Activated CD8-positive, alpha-beta memory T cell treated with anti-CD3 and anti-CD28 coated beads, Interleukin-2, amount 50 U/mL, for 4 hours (primary cell): ENCODE results near the gene CACNA1C.

Experiments used
- DNase-seq: peaks from one replicate; pipeline ENCODE4 v3.0.0-alpha.2; 2020

The CACNA1C gene

DNA sequence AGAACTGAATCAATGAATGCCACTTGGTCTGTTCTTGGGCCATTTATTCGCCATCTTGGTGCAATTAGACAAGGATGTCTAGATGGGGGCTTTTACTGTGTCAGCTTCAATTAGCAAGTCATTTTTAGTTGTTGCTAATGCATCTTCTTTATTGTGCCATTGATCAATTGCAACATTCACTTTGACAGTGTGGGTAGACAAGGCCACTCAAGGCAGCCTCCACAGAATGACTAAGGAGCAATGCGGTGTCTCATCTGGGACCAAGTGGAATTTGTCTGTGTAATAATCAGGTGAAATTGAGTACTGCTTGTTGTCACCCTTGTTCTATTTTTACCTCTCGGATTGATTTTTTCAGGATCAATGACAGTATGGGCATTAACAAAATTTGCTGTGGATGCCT is 275.9 kb downstream of the CACNA1C start:
- no peak for DNase-seq

DNA sequence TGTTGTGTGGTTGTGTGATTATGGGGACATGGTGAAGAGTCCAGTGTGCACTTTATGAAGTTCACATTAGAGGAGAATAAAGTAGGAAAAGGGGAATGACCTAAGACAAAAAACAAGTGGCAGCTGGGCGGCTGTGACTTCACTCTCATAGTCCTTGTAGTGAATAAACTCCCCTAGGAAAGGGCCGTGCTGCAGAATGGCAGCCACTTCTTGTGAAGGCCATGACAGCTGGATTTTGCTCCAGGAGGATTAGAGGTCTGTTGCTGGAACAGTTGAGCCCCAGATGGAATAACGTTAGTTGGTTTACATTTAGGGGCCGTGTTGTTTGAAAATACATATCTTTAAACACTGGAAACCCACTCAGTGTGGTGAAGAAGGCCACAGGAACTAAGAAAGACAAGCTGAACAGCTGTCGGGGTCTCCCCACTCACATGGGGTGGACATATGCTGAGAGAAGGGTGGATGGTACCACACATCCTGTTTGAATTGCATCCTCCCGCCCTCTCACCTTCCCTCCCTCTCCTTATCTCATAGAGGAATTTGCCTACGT is 276.9 kb downstream of the CACNA1C start:
- DNase-seq: no peak

DNA sequence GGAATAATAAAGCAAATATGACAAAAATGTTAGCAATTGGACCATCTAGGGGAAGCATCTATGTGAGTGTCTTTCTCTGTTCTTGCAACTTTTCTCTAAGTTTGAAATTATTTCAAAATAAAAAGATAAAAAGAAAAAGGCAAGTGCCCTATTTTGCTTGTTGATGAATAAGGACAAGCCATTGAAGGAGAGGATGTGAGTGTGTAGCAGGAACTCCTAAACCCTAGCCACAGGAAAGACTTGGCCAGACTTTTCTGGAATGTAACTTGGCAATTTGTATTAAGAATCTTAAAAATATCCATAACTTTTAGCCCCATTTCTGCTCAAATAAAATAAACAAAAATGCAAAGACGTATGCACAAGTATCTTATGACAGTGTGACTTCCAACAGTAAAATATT is 279.4 kb downstream of the CACNA1C start:
- no peak for DNase-seq

DNA sequence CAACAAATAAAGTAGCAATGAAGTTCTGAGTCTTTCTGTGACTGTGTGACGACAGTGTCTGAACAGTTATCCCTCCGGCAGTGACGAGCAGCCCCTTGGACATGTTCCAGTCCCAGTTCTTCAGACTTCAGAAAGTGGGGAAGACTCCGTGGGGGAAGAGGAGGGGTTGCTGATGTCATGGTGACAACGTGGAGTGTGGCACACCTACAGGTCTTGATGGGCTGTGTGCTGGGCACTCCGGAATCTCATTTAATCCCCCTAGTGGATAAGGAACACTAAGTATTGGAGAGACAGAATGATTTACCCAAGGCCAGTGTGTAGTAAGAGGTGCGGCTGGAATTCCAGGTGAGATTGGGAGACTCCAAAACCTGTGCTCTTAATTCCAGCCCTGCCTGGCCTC is 280.2 kb downstream of the CACNA1C start:
- DNase-seq: no peak

DNA sequence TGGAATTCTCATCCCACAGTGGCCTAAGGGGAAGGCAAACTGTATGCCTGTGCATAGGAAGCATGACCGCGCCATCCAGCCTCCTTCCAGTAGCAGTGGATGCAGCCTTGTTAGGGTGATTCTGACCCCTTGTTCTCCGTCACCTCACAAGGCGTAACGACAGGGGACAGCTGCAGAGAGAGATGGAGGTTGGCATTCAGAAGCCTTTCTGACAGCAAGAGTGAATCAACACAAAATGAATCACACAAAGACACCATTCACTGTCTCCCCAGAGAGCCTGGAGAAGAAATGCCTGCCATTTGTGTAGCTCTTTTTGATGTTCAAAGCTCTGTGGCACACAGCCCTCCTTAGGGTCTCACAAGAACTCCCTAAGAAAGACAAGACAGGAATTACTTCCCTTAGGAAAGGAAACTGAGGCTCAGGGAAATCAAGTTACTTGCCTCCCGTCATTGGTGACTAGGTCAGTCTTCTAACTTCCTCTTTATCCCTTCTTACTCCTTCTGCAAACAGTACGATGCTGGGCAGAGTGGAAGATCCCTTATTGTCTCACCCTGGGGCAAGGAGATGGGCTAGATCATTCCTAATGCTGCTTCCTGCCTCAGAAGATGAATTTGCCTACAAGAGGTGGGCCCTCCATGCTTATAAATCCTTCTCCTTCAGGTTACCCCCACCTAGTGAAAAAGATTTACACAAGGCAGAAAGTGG is 280.9 kb downstream of the CACNA1C start:
- DNase-seq: no peak

DNA sequence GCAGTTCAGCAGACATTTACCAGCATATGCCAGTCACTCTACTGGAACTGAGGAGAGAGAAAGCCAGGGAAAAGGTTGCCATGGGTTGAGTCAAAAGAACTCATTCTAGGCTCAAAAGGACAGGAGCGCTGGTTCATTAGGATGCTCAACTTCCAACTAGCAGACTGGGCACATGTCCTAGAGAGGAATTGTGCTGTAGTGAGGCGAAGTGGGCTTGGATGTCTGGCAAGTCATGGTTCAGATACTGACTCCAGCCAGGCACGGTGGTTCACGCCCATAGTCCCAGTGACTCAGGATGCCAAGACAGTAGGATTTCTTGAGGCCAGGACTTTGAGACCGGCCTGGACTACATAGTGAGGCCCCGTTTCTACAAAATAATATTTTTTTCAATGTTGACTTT is 281.5 kb downstream of the CACNA1C start:
- no peak for DNase-seq

DNA sequence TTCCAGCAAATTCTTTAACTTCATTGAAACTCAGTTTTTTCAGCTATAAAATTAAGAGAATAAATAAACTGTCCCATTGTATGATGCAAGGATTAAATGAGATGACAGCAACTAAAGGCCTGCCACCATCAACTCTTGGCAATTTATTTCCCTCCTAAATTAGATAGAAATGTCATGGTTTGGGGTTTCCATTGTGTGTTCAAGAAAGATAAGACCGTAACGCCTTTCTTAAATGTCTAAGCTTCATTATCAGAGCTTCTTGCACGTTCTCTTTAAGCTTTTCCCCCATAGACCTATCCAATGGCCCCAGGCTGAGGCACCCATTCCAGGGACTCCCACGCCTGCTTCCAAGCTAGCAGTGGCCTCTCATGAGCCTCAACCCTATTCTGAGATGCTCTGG is 281.9 kb downstream of the CACNA1C start:
- DNase-seq: no peak

DNA sequence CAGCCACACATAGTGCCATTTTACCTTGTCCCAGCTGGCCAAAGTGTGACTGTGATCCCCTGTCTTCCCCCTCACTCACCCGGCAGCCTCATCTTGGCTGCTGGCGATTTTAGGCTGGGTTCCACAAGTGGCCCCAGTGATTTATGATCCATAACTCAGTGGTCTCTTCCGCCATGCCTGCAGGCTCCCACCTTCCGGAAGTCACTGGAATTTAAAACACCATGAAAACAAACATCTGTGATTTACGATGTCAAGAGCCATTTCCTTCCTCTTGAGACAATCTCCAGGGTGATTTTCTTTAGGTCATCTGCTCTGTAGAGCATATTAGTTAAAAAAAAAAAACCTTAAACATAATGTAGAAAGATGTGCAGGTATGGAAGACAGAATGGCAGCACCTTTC is 282.3 kb downstream of the CACNA1C start:
- no peak for DNase-seq

DNA sequence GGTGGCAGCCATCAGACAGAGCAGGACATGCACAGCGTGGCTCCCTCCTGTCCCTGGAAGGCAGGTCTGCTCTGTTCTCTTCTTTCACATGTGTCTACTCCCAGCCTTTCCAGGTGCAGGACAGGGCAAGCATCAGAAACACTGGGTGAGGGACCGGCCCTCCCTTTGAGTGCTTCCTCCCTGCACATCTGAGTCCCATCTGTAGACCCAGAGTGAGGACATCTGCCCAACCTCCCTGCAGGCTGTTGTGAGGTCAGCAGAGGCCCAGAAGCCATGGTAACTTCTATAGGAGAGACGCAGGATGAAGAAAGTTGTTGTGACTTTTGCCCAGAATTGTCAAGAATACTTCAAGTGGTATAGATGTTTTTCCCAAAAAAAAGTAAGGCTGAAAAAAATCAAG is 282.7 kb downstream of the CACNA1C start:
- no peak for DNase-seq

DNA sequence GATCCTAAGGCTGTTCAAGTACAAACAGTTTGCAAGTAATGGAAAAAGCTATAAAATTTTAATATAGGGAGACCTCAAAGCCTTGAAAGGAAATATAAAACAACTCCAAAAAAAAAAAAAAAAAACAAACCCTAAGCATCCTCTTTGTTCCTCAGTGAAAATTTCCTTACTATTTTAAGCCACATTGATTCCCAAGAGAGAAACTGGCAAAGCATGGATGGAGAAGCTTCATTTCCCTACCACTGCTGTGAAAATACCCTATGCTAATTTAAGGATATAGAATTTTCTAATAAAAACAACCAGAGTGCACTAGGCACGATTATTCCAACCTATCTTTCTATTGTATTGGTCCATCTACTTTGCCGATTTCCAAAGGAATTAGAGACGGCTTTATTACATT is 283.1 kb downstream of the CACNA1C start:
- DNase-seq: no peak

DNA sequence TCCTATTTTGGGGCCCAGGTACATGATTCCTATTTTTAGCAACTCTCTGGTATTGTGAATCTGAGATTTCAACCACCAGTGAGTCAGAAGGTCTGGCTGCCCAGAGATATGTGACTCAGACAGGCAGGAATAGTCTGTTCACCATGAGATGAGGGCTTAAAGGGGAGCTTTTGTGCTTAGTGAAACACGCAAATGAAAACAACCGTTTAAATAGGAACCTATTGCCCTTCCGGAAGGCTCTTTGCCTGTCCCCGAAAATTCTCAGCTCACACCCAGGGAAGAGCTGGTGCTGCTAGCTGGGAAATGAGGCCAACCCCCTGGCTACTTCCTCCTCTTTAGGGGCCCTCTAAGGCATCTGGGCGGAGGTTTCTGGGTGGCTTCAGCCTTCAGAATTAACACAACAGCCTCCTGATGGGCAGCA is 283.6 kb downstream of the CACNA1C start:
- no peak for DNase-seq

DNA sequence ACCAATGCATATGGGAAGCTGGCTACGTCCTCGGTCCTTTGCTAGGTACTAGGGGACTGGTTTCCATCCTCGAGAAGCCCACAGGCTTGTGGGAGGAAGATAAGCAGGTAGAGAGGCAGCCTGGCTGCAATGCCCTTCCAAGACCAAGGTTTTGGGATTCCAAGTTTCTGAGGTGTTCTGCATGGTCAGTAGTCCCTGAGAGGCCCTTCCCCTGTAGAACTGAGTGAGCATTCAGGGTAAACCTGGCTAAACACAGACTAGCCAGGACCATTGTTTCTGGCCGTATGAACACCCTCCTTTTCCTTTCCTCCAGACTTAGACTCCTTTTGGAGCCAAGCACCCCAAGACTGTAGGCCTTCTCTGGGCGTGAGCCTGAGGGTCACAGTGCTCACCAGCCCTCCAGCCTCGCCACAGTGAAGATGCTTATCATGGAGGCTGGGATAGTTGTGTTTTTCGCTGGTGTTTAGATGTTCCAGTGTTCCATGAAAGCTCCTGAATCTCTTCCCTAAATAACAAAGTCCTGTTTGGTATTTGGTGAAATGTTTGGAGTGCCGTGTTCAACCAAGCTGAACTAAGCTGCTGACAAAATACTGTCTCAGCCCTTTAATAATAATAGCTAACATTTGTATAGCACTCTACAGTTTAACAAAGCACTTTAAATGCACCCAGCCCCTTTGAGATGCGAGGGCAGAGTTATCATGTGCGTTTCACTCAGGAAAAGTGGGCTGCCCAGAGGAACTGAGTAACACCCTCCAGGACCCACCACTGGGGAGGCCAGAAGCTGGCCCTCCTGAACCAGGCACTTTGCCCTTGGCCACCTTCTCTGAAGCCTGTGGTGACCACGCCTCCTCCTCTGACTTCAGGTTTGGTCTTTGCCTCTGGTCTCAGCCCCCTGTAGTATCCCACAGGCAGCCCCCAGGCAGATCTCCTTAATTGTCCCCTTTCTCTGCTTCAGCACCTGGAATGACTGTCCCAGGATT is 284.5 kb downstream of the CACNA1C start:
- no peak for DNase-seq

DNA sequence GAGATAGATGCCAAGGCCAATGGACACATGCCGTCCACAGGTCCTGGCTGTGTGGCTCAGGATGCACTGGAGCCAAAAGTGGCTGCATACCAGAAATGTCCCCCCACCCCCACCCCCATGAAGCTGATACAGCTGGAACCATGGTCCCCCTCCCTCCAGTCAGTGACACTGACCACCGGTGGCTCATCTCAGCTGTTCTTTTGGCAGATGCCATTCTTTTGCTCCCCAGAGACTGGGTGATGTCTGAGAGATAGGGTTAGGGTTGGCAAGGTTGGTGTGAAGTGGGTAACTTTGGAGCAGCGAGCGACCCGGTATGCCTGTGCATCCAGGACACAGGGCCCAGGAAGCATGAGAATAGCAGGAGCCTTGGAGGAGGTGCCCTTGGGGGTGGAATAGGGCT is 285.6 kb downstream of the CACNA1C start:
- DNase-seq: no peak

DNA sequence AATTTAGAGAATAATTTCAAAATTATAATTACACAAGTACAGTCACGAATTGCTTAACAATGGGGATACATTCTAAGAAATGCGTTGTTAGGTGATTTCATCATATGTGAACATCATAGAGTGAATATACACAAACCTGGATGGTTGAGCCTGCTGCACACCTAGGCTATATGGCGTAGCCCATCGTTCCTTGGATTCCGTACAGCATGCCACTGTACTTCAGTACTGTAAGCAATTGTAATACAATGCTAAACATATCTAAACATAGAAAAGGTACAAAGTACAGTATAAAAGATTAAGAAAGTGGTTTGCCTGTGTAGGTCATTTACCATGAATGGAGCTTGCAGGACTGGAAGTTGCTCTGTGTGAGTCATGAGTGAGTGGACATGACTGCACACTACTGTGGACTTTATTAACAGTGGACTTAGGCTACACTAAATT is 286.2 kb downstream of the CACNA1C start:
- DNase-seq: no peak

DNA sequence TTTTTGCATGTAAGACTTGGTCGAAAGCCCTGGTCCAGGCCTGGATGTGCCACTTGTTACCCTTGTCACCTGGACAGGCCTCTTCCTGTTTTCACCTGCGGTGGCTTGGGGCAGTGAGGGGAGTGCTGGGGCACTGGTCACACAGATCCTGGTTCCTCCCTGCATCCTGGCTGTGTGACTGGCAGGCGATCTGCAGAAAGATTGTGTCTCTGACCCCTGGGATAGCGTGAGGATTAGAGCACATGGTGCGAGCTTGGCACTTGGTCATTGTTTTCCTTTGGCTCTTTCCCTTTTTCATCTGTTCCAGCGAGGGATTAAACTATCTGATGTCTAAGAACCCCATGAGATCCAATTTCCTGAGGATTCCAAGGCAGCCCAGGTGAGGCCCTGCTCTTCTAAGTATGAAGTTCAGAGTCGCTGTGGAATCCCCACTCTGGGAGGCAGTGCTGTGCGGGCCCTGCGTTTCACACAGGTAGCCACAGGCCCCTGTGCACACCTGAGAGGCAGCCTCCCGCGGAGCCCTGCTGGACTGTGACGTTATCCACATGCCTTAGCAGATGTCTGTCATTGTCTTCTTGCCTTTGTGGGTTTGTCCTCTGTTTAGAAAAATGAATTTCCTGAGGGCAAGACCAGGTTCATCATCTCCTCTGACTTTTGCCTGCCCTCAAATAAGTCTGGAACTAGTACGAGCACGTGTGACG is 288.4 kb downstream of the CACNA1C start:
- DNase-seq: no peak

DNA sequence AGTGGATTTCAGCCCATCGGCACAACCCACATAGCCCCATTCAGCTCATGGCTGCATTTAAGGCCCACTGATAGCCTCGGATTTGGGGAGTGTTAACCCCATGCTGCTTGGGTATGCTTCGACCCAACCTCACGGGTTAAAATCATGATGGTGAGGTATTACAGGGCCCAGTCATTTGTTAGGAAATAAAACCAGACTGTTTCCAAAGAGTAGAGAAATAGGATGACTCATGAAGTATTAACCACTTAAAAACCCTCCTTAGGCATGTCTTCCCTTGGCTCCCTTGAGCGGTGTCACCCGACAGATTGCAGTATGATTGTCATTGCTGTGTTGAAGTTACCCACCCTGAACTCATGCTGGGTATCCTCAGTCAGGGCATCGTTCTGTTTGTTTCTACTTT is 289.1 kb downstream of the CACNA1C start:
- no peak for DNase-seq

DNA sequence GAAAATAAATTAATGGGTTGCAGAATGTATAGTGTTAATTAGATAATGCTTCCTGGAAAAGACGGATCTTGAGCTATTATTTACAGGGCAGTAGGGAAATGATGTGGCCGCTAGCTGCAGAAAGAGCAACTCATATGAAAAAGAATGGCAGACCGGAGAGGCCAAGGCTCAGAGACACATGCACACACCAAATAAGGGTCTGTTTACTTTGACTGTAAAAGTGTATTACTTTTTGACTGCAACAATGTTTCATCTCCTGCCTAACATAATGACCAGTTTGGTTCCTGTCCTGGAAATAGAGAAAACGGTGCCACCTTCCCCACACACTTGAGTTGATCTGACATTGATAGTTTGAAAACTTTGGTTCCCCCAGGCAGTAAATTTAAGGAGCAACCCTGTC is 290.9 kb downstream of the CACNA1C start:
- DNase-seq: no peak

DNA sequence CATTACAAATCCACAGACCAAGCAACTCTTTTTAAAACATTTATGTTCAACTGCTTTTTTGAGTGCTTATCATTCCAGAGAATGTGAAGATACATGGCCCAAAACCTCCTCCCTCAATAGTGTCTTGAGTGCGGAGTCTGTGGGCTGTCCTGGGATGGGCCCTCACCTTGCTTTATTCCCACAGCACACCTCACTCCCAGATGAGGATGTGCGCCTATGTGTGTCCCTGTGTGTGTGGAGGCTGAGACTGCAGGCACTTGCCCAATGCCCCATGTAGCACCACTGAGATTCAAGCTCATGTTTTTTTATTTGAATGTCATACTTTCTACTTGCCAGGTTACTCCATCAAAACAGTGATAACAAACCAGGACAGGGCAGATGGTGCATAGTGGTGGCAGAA is 291.7 kb downstream of the CACNA1C start:
- DNase-seq: no peak

DNA sequence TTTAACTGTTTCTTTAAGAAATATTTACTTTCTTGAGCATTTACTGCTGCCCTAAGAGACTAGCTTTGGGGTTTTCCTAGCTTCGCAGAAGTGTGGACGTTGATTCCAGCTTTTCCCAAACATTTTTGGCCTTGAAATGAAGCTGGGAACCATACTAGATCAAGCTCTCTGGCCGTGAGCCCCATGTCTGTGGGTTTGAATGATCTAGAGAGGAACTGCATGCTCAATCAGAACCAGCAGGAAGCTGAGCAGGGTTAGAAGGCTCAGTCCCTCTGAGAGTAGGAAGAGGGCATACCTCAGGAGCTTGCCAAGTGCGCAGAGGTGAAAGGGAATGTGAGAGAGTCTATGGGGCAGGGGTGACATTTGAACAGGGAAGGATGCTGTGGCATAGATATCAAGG is 292.1 kb downstream of the CACNA1C start:
- DNase-seq: no peak

DNA sequence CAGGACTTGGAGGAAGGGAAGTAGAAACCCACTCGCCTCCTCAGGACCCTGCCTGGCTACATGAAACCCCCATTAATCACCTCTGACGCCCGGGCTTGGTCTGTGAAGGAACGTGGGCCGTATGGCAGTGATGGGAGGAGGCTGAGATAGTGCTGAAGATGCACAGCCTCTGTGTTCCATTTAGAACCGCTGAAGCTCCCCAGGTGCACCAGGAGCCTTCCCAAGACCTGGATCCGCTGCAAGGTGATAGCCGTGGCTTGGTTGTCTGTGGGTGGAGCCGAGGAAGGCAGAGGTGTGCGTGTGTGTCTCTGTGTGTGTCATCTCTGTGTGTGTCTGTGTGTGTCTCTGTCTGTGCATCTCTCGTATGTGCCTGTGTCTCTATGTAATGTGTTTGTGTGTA is 293.1 kb downstream of the CACNA1C start:
- DNase-seq: no peak

DNA sequence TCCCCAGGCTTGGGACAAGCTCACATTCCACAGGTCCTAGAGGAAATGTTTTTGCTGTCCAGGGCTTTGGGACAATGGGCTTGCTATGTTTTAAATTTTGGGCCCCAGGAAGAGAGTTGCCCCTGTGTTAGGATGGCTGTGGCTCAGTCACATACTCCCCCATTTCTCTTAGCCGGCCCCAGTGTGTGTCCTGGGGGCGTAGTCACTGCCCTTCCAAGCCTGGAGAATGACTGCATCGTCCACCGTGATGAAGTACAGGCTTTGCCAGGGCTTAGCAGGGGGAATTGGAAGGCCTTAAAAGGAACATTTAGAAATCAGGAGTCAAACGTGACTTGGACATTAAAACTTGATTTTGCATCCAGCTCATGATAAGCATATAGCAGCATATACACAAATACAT is 293.6 kb downstream of the CACNA1C start:
- DNase-seq: no peak

DNA sequence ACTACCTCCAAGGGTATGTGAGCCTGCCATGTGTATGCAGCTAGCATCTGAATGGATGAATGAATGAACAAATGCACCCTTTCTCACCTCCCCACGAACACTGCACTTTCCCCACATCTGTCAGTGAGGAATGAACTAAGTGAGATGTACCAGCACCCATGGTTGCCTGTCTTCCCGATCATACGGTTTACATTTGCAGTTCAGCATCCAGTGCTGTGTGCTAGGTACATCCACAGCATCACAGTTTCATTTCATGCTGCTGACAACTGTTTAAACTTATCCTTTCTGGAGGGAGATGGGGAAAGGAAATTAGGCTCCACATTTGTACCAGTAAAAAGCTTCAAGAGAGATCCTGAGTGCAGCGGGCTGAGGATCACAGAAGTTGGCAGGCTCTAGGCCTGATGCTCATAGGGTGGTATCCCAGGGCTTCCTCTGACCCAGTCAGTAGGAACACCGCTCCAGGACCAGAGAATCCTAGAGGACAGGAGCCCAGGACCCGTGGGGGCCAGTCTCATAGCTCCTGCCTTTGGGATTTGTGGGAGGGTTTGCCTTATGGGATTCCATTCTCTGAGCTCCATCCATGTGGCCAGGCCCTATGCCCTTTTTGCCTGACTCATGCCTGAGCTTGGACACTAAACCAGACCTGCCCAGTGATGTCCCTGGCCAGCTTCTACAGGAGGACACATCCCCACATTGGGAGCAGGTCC is 294.5 kb downstream of the CACNA1C start:
- no peak for DNase-seq
